ENCODE measurements around the gene CCDC88B. TPM values are rescaled to one million over a fixed set of nuclear protein-coding genes. Genes with fewer than 3 reads are reported as not detected.

The CCDC88B gene
- total and polyA plus RNA-seq, 9 of the 15 experiments (the other 6 are each of a cell fraction or from before 2014, with no cell fraction given) = 0.13 to 18.1 (median 7.9) TPM

DNA sequence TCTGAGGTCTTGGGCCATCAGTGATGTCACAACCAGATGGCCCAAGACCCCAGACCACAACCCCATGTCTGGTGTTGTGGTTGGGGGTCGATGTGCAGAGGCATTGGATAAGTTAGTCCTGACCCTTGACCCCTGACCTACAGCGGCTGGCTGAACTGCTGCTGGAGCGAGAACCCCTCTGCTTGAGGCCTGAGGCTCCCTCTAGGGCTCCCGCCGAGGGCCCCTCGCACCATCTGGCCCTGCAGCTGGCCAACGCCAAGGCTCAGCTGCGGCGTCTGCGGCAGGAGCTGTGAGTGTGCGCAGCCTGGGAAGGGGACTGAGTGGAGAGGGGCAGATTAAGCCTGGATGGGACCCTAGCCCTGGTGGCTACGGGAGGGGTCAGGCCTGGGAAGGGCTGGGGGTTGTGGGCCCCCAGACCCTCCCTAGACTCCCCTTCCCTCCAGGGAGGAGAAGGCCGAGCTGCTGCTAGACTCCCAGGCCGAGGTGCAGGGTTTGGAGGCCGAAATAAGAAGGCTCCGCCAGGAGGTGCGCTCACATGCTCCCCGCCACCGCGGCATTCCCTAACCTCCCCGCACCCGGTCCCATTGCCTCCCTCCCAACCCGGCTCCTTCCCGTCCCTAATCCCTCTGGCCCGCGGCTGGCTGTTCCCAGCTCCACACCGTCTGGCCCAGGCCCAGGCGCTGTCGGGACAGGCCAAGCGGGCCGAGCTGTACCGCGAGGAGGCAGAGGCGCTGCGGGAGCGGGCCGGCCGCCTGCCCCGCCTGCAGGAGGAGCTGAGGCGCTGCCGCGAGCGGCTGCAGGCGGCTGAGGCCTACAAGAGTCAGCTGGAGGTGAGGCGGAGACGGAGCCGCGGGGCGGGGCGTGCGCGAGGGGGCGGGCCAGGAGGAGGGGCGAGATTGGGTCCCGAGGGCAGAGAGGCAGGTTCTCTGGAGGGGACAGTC, 2.1 kb downstream of the CCDC88B start (continued):
- TF ChIP-seq, protein P1, sequence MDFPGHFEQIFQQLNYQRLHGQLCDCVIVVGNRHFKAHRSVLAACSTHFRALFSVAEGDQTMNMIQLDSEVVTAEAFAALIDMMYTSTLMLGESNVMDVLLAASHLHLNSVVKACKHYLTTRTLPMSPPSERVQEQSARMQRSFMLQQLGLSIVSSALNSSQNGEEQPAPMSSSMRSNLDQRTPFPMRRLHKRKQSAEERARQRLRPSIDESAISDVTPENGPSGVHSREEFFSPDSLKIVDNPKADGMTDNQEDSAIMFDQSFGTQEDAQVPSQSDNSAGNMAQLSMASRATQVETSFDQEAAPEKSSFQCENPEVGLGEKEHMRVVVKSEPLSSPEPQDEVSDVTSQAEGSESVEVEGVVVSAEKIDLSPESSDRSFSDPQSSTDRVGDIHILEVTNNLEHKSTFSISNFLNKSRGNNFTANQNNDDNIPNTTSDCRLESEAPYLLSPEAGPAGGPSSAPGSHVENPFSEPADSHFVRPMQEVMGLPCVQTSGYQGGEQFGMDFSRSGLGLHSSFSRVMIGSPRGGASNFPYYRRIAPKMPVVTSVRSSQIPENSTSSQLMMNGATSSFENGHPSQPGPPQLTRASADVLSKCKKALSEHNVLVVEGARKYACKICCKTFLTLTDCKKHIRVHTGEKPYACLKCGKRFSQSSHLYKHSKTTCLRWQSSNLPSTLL (IDR thresholded peaks at IDR 0.05) = no peak
- TF ChIP-seq, protein P2, sequence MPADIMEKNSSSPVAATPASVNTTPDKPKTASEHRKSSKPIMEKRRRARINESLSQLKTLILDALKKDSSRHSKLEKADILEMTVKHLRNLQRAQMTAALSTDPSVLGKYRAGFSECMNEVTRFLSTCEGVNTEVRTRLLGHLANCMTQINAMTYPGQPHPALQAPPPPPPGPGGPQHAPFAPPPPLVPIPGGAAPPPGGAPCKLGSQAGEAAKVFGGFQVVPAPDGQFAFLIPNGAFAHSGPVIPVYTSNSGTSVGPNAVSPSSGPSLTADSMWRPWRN (IDR thresholded peaks at IDR 0.05; ENCODE audit: low read depth) = no peak
- no peak for TF ChIP-seq MYBL2 (IDR thresholded peaks at IDR 0.05; ENCODE audit: low read depth)
- TF ChIP-seq MYBL2 (CRISPR knock-in tag; IDR thresholded peaks at IDR 0.05; ENCODE audit: borderline replicate concordance) = no peak
- TF ChIP-seq HDAC1 (IDR thresholded peaks at IDR 0.05) = peak in 1 of 2 experiments; percentile 83; a peak in 2 of 4 replicates
- TF ChIP-seq LARP7 (IDR thresholded peaks at IDR 0.05) = no peak
- no peak for TF ChIP-seq ZNF589 (CRISPR knock-in tag; IDR thresholded peaks at IDR 0.05; ENCODE audit: low read depth)
- TF ChIP-seq SMAD3 (CRISPR knock-in tag; conservative IDR thresholded peaks at IDR 0.05) = no peak
- TF ChIP-seq, protein P3, sequence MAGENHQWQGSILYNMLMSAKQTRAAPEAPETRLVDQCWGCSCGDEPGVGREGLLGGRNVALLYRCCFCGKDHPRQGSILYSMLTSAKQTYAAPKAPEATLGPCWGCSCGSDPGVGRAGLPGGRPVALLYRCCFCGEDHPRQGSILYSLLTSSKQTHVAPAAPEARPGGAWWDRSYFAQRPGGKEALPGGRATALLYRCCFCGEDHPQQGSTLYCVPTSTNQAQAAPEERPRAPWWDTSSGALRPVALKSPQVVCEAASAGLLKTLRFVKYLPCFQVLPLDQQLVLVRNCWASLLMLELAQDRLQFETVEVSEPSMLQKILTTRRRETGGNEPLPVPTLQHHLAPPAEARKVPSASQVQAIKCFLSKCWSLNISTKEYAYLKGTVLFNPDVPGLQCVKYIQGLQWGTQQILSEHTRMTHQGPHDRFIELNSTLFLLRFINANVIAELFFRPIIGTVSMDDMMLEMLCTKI (IDR thresholded peaks at IDR 0.05; ENCODE audit: partially characterized antibody) = no peak
- no peak for TF ChIP-seq NFE2 (IDR thresholded peaks at IDR 0.05; ENCODE audit: low read depth)
